NOMO-1 (cell line): ENCODE data around the gene NFATC2.

Experiments used
- DNase-seq, 2 experiments: peaks; one replicate each; lab custom pipeline; 2025; ENCODE audit not compliant: unreplicated experiment in 2 of 2; lab: John Stamatoyannopoulos, UW

Gene NFATC2

GRCh38 chr20:51422514-51423289 is 119.8 kb downstream of the NFATC2 start:
- DNase-seq = no peak

DNA sequence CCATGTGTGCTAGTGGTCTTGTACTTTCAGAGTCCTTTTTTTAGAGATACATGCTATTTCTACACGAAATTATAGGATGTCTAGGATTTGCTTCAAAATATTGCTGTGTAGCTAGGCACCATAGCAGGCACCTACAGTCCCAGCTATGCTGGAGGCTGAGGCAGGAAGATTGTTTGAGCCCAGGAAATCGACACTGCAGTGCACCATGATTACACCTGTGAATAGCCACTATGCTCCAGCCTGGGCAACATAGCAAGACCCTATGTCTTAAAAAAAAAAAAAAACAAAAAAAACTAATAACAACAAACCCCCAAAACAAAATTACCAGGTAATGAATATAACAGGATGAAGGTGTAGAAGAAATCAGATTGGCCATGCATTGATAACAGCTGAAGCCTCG is 121.7 kb downstream of the NFATC2 start:
- DNase-seq = no peak

- no peak for DNase-seq
Observed at GRCh38 chr20:51420111-51420510, 122.4 kb downstream of the NFATC2 start.

- DNase-seq = no peak
Observed at GRCh38 chr20:51419646-51420045, 122.9 kb downstream of the NFATC2 start.

GRCh38 chr20:51419231-51419630 is 123.3 kb downstream of the NFATC2 start:
- peak in 1 of 2 experiments; percentile 49 for DNase-seq

DNA sequence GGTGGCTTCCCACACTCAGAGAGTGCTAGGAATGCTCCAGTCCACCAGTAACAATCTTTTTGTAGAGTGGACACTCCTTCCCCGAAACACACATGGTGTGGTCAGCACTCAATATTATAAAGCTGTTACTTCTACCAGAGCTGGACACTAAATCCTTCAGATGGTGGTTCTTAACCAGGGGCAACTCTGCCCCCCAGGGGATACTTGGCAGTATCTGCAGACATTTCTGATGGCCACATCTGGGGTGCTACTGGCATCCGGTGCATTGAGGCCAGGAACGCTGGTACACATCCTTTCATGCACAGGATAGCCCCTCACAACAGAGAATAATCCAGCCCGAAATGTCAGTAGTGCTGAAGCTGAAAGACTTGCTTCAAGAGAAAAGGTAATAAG is 124.4 kb downstream of the NFATC2 start:
- no peak for DNase-seq

DNA sequence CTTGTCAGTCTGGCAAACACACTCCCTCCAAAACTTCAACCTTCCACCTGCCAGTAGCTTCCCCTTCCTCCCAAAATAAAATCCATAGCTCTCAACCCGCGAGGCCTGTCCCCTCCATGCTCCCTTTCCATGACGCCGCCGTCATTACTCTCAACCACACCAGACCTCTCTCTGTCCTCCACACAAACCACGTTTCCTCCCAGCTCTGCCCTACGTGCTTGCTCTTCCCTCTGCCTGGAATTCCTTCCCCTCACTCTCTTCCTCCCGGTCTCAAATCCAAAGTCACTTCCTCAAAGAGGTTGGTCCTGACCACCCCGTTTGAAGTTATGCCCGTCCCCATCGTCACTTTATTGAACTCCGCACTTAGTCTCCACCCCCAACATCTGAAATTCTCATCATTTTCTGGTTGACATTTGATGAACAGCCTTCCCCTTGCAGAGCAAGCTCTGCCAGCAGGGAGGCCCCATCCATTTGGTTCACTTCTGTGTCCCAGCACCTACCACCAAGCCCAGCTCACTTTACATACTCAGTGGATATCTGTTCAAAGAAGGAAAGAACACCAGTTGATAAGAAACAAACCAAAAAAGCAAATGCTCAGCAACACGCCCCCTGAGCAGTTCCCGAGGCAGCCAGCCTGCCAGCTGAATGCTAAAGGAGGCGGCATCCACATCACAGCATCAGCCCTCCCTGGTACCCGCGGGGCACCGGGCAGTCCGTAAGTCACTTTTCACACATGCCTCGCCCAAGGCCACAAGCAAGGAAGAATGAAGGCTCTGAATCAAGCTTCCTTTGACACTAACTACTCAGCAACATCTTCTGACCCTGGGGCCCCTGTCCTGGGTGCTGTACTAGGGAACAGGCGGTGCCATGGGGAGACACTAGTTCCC is 125.0 kb downstream of the NFATC2 start:
- no peak for DNase-seq

DNA sequence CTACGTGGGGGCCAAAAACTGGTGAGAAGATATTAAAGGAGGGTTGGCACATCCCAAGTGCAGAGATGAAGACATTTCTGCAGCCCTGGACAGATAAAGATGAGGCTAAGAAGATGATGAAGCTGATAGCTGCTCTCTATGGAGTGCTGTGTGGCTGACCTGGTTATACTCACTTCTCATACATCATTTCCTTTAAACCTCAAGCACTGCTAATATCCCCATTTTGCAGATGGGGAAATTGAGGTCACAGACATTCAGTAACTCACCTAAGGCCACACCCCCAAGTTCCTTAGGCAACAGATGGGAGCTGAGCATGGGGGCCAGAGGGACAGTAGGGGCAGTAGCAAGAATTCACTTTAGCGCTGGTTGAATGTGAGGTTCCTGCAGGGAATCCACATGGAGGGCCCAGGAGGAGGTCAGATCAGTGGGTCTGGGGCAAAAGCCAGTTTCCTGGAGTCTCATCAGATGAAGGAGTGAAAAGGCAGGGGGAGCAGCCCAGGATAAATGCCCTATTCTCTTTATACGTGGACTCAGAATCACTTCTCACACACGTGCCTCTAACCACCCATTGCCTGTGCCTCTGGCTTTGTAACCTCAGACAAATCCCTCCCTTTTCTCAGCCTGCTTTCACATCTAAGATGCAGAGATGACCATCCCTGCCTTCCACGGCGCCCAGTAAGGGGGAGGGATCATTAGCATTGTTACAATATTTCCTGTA is 125.8 kb downstream of the NFATC2 start:
- DNase-seq = no peak

DNA sequence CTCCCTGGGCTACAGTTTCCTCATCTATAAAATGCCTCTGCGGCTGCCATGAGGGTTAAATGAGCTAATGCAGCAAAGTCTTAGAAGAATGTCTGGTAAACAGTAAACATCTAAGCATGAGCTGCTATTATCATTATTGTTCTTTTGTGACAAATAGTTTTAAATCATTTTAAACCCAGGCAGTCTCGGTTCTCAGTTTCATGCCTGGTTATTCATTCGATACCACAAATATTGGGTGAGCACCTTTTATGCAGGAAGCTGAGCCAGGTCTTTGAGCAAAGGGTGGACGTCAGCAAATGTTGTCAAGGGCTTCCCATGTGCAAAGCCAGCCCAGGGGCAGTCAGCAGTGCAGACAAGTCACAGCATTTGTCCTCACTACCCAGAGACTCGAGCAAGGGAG is 128.7 kb downstream of the NFATC2 start:
- DNase-seq = no peak

GRCh38 chr20:51412951-51413481 is 129.5 kb downstream of the NFATC2 start:
- no peak for DNase-seq

DNA sequence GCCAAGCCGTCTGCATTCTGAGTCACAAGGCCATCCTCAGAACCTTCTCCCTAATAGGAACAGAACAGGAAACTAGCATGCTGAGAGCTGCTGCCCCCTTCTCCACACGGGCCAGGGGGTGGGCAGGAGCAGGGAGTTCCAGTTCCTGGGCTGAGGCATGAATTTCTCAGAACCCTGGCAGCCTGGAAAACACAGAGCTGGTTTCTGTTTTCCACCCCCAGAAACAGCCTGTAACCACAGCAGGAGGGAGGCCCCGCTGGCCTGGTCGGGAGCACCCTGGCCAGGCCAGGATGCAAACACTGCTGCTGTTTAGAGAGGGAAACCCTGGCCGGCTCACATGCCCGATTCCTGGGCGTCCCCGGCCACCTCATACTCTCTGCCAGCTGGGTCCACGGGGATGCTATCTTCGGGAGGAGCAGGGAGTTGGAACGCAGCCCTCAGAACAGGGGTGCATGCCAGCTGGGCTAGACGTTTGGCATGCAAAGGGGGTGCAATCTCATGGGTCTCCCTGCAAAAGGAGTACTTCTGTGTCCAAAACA is 130.1 kb downstream of the NFATC2 start:
- DNase-seq = no peak

DNA sequence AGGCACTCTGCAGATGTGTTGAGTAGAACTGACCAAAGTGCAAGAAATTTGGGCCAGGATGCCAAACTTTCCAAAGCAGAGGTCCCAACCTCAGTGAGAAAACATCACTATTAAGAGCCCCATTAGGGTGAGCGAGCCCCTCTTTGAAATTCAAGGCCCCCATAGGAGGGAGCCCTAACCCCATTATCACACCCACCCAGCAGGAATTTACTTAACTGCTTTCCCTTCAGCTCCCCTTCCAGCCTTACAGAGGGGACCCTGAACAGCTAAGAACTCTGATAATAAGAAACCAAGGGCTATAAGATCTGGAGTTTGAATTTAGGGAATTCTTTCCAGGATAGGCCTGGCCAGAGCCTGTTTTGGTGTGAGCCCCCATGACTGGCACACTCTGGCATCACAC is 130.6 kb downstream of the NFATC2 start:
- no peak for DNase-seq

DNA sequence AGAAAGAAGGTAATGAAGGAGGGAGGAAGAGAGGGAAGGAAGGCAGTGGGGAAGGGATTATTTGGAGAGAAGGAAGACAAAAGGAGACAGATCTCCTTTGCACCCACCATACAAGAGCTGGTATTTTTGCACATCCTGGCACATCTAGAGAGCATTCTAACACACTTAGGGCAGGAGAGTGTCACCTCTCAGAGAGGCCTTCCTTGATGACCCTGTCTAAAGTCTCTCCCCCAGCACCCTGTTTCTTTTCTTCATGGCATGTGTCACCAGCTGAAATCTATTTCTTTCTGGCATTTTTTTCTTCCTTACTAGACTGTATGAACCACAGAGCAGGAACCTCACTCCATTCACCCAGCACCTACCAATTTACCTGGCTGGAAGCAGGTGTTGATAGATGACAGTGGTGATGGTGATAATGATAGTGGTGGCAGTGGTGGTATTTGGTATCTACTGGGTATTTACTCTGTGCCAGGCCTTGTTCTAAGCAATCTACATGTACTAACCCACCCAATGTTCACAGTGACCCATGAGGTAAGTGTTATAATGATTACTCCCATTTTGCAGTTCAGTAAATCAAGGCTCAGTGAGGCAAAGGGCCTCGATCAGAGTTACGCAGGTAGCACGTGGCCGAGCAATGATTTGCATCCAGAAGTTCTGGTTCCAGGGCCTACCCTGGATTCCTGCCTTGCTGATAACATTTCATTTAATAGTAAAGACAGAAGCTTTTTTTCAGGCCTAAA is 131.8 kb downstream of the NFATC2 start:
- no peak for DNase-seq

DNA sequence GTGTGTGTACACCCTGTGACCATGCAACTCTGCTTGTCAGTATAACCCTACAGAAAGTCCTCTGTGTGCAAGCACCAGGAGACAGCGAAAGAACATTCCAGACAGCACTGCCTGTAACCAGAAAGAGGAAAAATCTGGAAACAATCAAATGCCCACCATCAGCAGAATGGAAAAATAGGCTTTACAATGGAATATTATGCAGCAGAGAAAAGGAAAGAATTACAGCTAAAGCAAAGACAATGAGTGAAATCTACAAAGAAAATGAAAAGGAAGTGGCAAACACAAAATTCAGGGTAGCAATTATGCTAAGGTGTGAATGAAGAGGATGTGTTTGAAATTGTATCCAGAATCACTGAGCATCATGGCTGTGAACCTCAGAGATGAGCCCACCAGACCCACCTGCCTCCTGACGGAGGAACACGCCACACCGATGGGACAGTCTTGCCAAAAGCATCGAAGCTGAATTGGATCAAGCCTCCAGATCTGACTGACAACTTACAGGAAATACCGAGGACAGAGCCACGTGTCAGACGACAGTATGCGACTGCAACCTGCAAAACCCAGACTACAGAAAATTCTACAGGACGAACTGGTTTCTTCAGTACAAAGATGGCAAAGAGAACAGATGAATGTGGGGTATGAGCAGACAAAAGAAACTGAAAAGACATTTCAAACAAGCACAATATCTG is 133.2 kb downstream of the NFATC2 start:
- DNase-seq = no peak

GRCh38 chr20:51404297-51405060 is 138.0 kb downstream of the NFATC2 start:
- peak; percentile 61 to 76 for DNase-seq

- DNase-seq = no peak
Observed at GRCh38 chr20:51403466-51404220, 138.9 kb downstream of the NFATC2 start.

- DNase-seq = peak in 1 of 2 experiments; percentile 6
Observed at GRCh38 chr20:51402201-51402600, 140.3 kb downstream of the NFATC2 start.

- DNase-seq = no peak
Observed at GRCh38 chr20:51401496-51401895, 141.0 kb downstream of the NFATC2 start.
